Endometrial microvascular endothelial cells (primary cell): ENCODE data around the gene MBOAT2. TPM values are rescaled to one million over a fixed set of nuclear protein-coding genes. Genes with fewer than 3 reads are reported as not detected.

Experiments
- in situ Hi-C: cut with HindIII; loops from 2 replicates; pipeline ENCODE4 v1.10.0; 2017; ENCODE audit warnings: low sequenced_read_pairs, low pct_unique_long_range_greater_than_20kb; ENCODE audit errors: inconsistent ontology term
- total RNA-seq: library from RNA; depleted of rRNA; stranded (reverse); fragments of >200 nt; gene quantifications from one replicate; pipeline ENCODE4 v1.2.3, GENCODE V29; 2015; ENCODE audit errors: inconsistent ontology term

Gene MBOAT2
- total RNA-seq, 1 donor from 2014 or later: 10.7 TPM

DNA sequence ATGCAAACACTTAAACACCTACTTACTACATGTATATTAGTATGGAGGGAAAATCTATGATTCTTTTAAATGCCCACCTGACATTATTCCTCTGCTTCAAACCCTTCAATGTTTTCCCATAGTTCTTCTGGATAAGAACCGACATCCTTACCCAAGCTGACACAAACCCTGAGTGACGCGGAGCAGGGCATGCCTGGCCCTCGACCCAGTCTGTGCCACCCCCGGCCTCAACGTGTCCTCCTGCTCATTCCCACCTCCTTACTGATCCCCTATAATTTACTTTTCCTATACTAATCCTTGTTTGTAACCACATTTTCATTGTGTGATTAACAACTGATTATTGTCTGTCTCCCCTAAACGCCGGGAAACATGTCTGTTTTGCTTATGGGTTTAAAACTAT lies 183.5 kb downstream of the MBOAT2 start:
- in situ Hi-C loops: no loop called here

DNA sequence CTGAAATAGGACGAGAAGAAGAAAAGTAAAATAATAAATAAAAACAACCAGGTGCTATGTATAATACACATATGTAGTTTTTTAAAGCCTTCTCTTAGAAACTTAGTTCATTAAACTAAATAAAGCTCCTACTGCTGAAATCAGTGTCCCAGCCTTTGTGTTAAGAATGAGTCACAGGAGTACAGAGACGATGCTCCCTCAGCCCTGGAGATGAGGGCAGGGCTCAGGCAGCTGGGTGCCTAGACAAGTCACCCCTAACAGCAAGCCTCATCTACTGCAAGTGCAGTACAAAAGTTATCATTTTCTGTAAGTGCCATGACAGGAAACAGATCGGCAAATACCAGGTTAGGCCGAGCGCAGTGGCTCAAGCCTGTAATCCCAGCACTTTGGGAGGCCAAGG lies 184.3 kb downstream of the MBOAT2 start:
- in situ Hi-C loops: no loop called here

DNA sequence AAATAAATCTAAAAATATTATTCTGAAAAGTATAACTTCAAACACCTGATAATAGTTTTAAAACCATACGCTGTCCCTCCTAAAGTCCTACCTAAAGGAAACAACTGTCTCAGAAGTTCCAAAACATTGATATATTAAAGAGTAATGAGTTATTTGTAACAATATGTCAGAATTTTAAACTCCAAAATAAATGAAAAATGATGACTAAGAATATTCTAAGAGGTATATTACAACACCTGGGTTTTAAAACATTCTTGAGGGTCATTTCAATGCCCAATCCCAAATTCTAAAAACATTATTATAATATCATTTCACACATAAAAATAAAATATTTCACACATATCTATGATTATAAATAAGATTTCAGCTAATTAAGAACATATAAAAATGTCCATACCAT lies 186.3 kb downstream of the MBOAT2 start:
- in situ Hi-C loops: no loop called here

DNA sequence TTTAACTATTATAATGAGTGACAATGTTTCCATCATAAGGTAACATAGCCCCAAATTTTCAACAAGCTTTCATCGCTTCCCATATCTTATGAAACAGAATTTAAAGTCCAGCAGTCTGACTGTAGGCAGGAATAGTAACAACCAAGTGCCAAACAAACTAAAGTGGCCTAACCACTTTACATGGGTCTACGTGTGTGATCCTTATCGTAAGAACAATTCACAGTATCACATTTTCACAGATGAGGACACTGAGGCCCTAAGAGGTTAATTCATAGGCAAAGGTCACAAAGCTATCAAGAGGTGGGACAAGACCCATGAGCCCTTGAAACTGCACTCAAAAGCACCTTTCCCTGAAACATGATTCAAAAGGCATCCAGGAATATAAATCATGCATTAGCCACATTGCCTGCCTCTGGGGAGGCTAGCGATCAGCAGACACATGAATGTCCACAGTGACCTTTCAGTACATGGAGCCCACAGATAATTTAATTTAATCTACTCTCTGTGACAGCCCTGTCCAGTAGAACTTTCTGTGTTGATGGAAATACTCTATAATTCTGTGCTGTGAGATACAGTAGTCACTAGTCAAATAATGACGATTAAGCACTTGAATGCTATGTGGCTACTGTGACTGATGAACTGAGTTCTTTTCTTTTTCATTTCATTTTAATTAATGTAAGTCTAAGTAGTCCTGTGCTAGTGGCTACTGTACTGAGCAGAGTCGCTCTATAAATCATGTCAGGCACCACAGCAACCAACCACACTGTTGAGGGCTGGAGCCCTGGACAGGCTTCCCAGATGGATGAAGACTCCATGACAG lies 196.4 kb downstream of the MBOAT2 start:
- in situ Hi-C loops: no loop called here

DNA sequence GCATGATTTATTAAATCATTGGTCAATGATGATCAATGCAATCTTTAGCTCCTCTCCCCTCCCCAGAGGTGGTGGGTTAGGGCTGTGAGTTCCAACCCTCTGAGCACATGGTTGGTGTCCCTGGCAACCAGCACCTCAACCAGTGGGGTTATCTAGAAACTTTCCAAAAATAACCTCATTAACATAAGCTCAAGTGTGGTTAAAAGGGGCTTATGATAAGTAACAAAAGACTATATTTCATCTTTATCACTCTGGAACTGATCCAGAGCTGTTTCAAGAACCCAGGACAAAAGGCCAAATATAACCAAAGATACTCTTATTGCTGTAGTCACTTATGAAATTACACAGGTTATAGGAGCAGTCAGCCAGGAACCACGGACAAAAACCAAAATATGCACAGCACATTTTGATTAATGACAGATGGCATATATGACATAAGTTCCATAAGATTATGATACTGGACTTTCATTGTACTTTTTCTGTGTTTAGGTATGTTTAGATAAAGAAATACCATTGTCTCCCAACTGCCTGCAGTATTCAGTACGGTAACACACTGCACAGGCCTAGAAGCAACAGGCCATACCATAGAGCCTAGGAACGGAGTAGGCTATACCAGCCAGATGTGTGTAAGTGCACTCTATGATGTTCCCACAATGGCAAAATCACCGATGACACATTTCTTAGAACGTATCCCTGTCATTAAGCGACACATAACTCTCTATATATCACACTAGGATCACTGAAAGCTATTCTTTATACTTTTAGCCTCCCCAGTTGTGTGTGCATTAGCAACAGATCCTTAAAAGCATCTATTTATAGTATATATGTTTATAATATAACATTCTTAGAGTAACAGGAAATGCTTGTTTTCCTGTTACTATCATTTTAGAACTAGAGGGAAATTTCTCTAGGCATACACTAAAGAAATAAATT lies 197.9 kb downstream of the MBOAT2 start:
- in situ Hi-C loops: no loop called here

DNA sequence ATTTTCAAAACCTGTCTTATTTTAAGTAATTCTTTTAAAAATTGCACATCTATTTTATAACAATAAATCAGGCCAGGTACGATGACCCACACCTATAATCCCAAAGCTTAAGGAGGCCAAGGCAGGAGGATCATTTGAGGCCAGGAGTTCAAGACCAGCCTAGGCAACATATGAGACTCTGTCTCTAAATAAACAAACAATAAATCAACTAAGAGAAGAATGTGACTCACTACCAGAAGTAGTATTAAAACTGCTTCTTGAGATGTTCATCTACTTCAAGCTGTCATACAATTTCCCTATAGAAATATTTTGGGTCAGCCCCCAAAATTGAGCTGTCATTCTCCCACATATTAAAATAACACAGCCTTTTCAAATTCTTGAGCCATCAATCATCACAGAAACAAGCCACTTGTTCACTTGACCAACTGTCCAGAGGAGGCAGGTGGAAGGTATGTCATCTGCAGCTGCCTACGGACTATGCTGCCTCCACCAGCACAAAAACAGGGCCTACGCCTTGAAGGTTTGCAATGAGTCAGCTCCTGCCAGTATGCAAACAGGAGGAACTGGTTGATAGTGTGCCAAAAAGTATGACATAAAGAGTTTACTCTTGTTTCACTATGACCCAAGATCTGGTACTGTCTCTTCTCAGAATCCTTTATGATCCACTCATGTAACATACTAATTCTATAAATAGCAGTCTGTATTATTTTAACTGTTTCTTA lies 199.7 kb downstream of the MBOAT2 start:
- in situ Hi-C loops: no loop called here

DNA sequence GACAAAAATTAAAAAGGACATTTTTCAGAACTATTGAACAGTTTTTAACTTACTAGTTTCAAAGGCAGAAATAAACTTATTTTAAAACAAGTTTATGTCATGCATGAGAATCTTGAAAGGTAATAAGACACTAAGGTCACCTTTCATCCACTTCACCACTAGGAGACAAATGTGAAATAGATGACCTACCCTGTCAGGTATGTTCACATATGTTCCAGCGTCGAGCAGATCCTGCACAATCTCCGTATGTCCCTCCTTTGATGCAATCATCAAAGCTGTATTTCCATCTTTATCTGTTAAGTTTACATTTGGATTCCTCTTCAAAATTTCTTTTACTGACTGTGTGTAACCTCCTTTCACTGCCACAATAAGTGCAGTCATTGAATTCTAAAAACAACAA lies 200.7 kb downstream of the MBOAT2 start:
- in situ Hi-C loops: no loop called here

Other genes starting within 250 kb of the MBOAT2 start
- 27.0 TPM for gene KIDINS220, start 166.1 kb downstream of the MBOAT2 start, total RNA-seq
- 26.4 TPM for gene ASAP2, start 203.1 kb upstream of the MBOAT2 start, total RNA-seq